ENCODE data around the gene ZNF385A. TPM values are rescaled to one million over a fixed set of nuclear protein-coding genes. Genes with fewer than 3 reads are reported as not detected.
A peak's percentile ranks its signal among the peaks of the same experiment; 100 is the strongest.

Gene ZNF385A
- total and polyA plus RNA-seq, 2 of the 8 experiments (the other 6 are each of a cell fraction or from before 2014, with no cell fraction given) = 5.2 to 14.3 TPM

GRCh38 chr12:54389134-54389508 lies 4.6 kb upstream of the ZNF385A start:
- Histone ChIP-seq H3K23ac (ENCODE audit: insufficient read length) (no peak overlapping the region), H2BK20ac (ENCODE audit: low read length) (peak overlapping the region; percentile 32; the same call in 1 of the 2 replicates), H2BK120ac (replicated peaks; ENCODE audit: low read depth, low read length) (no peak overlapping the region), H4K91ac (replicated peaks; ENCODE audit: insufficient read length, low read length) (no peak overlapping the region), H3K14ac (ENCODE audit: insufficient read length) (no peak overlapping the region), H2AK5ac (ENCODE audit: low read depth, low read length) (no peak overlapping the region), H3K27me3 (replicated peaks in 1 of 4; ENCODE audit: control insufficient read depth in 3 of 4, extremely low read depth in 1 of 4, insufficient read depth in 3 of 4, low read length in 3 of 4) (peaks cover 0 to 4% (median 0%) of the 10 kb centered on the region in 4 experiments; a peak in 2 of 7 replicates), H3K4me1 (replicated peaks in 1 of 4; ENCODE audit: control insufficient read depth in 3 of 4, insufficient read depth in 4 of 4, low read length in 3 of 4) (peaks cover 53 to 72% (median 62%) of the 10 kb centered on the region in 4 experiments), H3K4me3 (ENCODE audit: extremely low read depth in 1 of 4, insufficient read depth in 2 of 4, low read depth in 3 of 4, low read length in 4 of 4) (0 out of 8 replicates have a peak overlapping the region, but pooled peaks of 1 of the 4 experiments have one; percentile 96), H3K56ac (replicated peaks; ENCODE audit: insufficient read length, low read depth, low read length) (no peak overlapping the region), H4K20me1 (replicated peaks in 1 of 2; ENCODE audit: control insufficient read depth in 1 of 2, insufficient read depth in 2 of 2, low read length in 2 of 2) (peaks cover 0 to 4% of the 10 kb centered on the region in 2 experiments), H3K9me3 (ENCODE audit: insufficient read depth in 2 of 2, low read depth in 1 of 2, low read length in 1 of 2) (no peaks in the 10 kb centered on the region), H3K79me2 (ENCODE audit: control insufficient read depth in 1 of 2, insufficient read depth in 2 of 2, low read length in 2 of 2) (no peaks in the 10 kb centered on the region), H4K8ac (ENCODE audit: extremely low read depth, insufficient read depth, low read length) (no peak overlapping the region), H2AFZ (ENCODE audit: low read length) (no peak overlapping the region), H3K23me2 (ENCODE audit: low read depth, low read length) (peaks cover 14% of the 10 kb centered on the region), H3K9ac (replicated peaks in 1 of 4; ENCODE audit: extremely low read depth in 1 of 4, low read depth in 3 of 4, low read length in 3 of 4) (no peak overlapping the region), H3K4ac (replicated peaks; ENCODE audit: insufficient read length, low read depth, low read length) (no peak overlapping the region), H2BK12ac (ENCODE audit: low read depth, low read length) (0 out of 2 replicates have a peak overlapping the region, but pooled peaks have one; percentile 56), H3K36me3 (ENCODE audit: control insufficient read depth in 2 of 4, insufficient read depth in 4 of 4, low read length in 3 of 4) (no peaks in the 10 kb centered on the region), H3K4me2 (ENCODE audit: insufficient read depth in 1 of 2, low read depth in 2 of 2, low read length in 2 of 2) (peak overlapping the region in 1 of 2 experiments; percentile 76; a peak in 1 of 4 replicates), H2BK5ac (ENCODE audit: low read depth, low read length) (0 out of 2 replicates have a peak overlapping the region, but pooled peaks have one; percentile 50), H3K27ac (ENCODE audit: low read depth, low read length) (no peak overlapping the region), H2BK15ac (ENCODE audit: low read length) (0 out of 2 replicates have a peak overlapping the region, but pooled peaks have one; percentile 72), H4K5ac (ENCODE audit: insufficient read length, low read depth, low read length) (no peak overlapping the region), H3K79me1 (ENCODE audit: low read depth, low read length) (0 out of 2 replicates have a peak, but pooled peaks cover 3% of the 10 kb centered on the region), H3K18ac (ENCODE audit: extremely low read depth, low read length) (peak overlapping the region; percentile 75)
- FAIRE-seq (no peak), DNase-seq (ENCODE audit: low read depth in 1 of 2, low spot score in 2 of 2) (no peak)
- POLR2A ChIA-PET (ENCODE audit: partially characterized antibody) = interaction anchor here (0.9 kb wide), 1 partner anchor 109 kb away, joined by 3 read pairs; the partner anchor contains the start of gene HNRNPA1
- no peak for TF ChIP-seq CBX8 (IDR thresholded peaks at IDR 0.05; ENCODE audit: borderline replicate concordance, low read depth, low read length)
- CTCF ChIA-PET (ENCODE audit: partially characterized antibody) = interaction anchor here (0.6 to 5.5 kb wide), 3 partner anchors 9 to 43 kb away, joined by 4 to 110 read pairs (median 4); partner anchors contain the start of gene ZNF385A
- 87% methylated on average over 3 of the region's 3 CpGs; no CpG with 5 or more reads in 1 of the 2 experiments for WGBS, 2 experiments (ENCODE audit: extremely low coverage in 1 of 2, insufficient coverage in 1 of 2, insufficient read length in 1 of 2, insufficient replicate concordance in 2 of 2, low coverage in 1 of 2, low lambda C conversion rate in 2 of 2, missing lambda C conversion rate in 1 of 2)
